ENCODE data around the gene PATJ.
A peak's percentile ranks its signal among the peaks of the same experiment; 100 is the strongest.
"Not testable (repeated sequence)": the region's sequence is repeated elsewhere in the genome, so short reads cannot be mapped to it uniquely, and the experiment has no call there.

PATJ gene

DNA sequence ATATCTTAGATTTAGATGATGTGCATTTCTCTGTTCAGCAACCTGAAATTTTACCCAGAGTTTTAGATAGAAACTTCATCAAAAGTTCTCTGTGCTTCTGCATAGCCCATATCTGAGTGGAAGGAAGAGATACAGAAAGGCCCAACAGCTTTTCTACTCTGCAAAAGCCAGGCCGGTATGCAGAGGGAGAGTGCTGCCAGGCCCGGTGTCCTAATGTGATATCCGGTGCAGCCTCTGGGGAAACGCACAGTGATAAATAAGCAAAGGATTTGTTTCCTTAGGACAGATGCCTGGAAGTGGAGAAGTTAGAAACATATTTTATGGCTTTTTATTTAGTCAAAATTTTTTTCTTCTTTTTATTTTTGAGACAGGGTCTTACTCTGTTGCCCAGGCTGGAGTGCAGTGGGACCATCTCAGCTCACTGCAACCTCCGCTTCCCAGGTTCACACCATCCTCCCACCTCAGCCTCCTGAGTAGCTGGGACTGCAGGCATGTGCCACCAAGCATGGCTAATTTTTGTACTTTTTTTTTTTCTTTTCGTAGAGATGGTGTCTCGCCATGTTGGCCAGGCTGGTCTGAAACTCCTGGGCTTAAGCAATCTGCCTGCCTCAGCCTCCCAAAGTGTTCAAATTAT is 145.8 kb downstream of the PATJ start:
- no peak for DNase-seq

DNA sequence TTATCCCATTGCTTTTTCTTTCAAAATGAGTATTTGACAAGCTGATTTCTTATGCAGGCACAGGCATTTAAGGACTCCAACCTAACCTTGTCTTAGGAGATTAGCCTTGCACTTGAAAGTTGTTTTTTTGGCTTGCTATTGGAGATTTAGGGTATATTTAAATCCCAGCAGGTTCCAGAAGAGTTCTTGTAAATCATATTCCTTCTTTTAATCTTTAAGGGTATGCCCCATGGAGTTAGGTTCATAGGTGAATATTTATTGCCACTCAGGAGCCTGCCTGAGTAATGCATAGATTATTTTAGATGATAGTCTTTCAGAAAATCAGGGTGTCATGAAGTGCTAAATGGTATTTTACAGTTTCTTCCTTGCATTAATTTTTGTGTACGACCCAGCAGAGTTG is 146.5 kb downstream of the PATJ start:
- DNase-seq, result no peak

DNA sequence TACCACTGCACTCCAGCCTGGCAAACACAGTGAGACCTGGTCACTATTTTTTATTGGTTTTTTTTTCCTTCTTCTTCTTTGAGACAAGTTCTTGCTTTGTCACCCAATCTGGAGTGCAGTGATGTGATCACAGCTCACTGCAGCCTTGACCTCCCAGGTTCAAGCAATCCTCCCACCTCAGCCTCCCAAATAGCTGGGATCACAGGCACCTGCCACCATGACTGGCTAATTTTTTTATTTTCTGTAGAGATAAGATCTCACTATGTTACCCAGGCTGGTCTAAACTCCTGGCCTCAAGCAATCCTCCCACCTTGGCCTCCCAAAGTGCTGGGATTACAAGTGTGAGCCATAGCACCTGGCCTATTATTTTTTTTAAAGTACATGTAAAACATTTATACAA is 148.2 kb downstream of the PATJ start:
- not testable (repeated sequence) for DNase-seq

- no peak for DNase-seq
These were observed 150.7 kb downstream of the PATJ start for GRCh38 chr1:61892977-61893376.

DNA sequence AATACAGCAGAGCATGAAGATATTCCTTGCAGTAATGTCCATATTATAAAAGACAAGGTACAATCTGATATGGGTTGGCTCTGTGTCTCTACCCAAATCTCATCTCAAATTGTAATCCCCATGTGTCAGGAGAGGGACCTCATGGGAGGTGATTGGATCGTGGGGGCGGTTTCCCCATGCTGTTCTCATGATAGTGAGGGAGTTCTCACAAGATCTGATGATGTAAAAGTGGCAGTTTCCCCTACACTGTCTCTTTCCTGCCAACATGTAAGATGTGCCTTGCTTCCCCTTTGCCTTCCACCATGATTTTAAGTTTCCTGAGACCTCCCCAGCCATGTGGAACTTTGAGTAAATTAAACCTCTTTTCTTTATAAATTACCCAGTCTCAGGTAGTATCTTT is 152.0 kb downstream of the PATJ start:
- not testable (repeated sequence) for DNase-seq

- no peak for DNase-seq
These were observed 152.9 kb downstream of the PATJ start for GRCh38 chr1:61895175-61895574.

DNA sequence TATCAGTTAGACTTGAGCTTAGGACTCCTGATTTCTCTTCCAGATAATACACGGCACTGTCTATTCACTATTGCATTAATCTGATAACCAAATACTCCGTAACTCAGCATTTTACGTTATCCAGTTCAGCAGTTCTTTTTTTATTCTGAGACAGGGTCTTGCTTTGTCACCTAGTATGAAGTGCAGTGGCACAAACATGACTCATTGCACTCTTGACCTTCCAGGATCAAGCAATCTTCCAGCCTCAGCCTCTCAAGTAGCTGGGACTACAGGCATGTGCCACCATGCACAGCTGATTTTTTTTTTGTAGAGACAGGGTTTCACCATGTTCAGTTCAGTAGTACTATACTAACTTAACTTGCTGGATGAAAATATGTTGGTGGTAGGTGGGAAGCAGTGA is 156.4 kb downstream of the PATJ start:
- no peak for DNase-seq

- peak; percentile 42 for DNase-seq
These were observed 162.1 kb downstream of the PATJ start for GRCh38 chr1:61904354-61904753.

GRCh38 chr1:61907102-61907501 is 164.8 kb downstream of the PATJ start:
- no peak for DNase-seq

DNA sequence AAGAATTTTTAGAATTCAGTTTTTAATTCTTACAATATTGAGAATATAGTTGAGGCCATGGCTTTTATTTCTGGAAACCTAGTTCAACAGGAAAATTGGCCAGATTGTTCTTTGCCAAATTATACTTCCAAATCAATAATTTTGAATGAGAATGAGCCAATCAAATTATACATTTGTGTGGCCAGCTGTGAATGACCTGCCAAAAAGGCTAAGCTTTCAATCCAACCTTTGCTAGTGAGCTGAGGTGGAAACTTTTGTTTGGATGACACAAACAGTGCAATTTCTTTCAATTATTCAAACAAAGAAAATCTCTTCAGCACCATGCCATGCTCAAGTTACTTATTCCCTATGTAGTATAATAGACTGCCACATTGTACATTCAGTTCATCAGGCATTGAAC is 167.8 kb downstream of the PATJ start:
- no peak for DNase-seq

- no peak for DNase-seq
These were observed 172.7 kb downstream of the PATJ start for GRCh38 chr1:61914823-61915482.

GRCh38 chr1:61921435-61921834 is 179.2 kb downstream of the PATJ start:
- DNase-seq, result peak; percentile 5

DNA sequence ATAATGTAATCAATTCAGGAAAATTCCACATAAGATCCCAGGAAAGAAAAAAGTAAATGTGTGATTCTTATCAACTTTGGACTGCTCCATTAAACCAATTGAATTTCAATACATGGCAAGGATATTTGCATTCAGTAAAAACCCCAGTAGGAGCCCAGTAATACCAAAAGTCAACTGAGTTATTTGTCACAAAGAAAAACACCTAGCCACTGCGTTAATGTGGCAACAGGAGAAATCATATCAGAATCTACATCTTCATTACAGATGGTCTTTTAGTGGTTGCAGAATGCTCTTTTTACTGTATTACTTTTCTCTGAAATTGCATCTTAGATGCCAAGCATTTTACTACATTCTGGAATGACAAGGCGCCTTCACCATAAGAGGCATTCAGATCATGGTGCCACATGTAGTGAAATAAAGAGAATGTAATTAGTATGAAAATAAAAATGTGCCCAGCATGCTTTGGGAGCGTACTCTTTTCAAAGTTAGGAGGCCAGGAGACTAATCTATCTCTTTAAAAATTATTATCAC is 180.7 kb downstream of the PATJ start:
- no peak for DNase-seq

- DNase-seq, result no peak
These were observed 183.5 kb downstream of the PATJ start for GRCh38 chr1:61925591-61926298.

DNA sequence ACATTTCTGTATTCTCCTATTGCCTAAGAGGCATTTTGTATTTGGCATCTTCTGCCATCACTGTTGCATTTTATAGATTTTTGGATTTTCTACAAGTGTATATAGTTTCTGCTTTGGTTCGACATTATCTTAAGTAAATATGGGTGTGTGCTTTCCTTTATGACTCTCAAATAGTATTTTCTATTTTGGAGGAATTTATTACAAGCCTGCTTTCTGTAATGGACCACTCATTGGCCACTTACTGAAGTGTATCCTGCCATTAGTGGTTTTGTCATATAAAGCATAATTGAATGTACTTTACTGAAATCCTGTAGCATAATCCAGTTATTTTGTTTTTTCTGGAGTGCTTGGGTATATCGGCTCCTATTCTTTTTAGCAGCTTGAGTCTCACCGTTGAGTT is 184.3 kb downstream of the PATJ start:
- no peak for DNase-seq

GRCh38 chr1:61930116-61930645 is 187.9 kb downstream of the PATJ start:
- DNase-seq, result no peak

- no peak for DNase-seq
These were observed 189.5 kb downstream of the PATJ start for GRCh38 chr1:61931587-61932279.

GRCh38 chr1:61935516-61935915 is 193.2 kb downstream of the PATJ start:
- DNase-seq, result no peak

DNA sequence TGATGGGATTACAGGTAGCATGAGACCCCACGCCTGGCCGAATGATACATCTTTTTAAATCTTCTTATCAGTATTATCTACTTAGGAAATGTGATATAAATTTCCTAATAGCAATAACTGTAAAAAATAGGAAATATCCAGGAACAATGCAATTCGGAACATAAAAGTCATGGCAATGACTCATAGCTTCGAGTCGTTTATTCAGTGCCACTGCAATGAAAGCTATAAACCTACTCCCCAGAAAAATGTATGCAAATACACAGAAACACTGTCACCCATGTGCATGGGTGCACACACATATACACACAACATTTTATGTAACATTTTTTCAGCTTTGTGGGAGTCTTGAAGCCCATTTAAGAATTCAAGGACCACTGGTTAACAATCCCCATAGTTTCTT is 194.6 kb downstream of the PATJ start:
- DNase-seq, result no peak

DNA sequence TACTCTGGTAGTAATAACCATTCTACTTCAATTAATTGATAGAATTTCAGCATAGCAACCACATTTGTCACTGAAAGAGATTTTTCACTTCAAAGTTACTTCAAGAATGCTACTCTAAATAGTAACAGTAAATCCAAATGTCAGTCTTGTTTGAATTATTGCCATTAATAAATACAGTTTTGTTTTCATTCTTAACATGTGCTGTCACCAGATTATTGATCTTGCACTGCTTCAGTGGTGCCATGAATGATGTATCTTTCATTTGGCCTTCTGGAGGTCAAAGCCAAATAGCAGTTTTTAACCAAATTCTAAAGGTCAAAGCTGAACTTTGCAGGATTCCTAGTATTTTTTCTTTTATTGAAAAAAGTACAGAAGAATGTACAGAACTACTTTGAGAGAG is 199.5 kb downstream of the PATJ start:
- DNase-seq, result no peak

DNA sequence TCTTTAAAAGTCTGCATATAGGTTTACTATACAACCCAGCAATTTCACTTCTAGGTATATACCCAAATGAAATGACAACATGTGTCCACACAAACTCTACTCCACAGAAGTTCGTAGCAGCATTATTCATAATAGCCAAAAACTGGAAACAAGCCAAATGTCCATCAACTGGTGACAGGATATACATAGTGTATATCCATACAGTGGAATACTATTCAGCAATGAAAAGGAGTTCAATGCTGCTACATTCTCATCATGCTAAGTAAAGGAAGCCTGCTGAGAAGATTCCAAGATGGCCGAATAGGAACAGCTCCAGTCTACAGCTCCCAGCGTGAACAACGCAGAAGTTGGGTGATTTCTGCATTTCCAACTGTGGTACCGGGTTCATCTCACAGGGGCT is 200.6 kb downstream of the PATJ start:
- DNase-seq, result no peak

DNA sequence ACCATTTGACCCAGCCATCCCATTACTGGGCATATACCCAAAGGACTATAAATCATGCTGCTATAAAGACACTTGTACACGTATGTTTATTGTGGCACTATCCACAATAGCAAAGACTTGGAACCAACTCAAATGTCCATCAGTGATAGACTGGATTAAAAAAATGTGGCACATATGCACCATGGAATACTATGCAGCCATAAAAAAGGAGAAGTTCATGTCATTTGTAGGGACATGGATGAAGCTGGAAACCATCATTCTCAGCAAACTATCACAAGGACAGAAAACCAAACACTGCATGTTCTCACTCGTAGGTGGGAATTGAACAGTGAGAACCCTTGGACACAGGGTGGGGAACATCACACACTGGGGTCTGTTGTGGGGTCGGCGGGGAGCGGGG is 206.4 kb downstream of the PATJ start:
- DNase-seq, result not testable (repeated sequence)

DNA sequence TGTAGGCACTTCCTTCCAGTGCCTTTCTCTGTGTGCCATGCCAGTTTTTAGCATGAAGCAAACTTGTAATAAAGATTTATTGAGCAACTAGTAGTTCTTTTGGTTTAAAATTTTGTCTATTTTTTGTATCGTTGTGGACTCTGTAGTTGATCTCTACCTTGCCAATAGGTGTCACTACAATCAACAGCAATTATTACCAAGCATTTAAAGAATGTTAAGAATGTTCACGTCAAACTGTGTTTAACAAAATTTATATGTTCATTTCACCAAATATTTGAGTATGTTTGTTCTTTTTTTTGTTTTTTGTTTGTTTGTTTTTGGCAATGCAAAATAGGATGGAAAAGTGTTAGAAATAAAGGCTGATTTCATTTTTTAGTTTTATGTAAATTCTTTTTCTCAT is 208.1 kb downstream of the PATJ start:
- peak; percentile 36 for DNase-seq

All from hematopoietic multipotent progenitor cell treated with erythropoietin and hydrocortisone succinate and interleukin-3 and kit ligand, for 4 days (in vitro differentiated cells).